HG03196 (cell line): ENCODE data around the gene SLC30A3.

Experiments
- ATAC-seq: cut with Tn5 transposase; IDR thresholded peaks from one replicate; pipeline ENCODE4 v1.9.1; 2021; ENCODE audit not compliant: unreplicated experiment

The SLC30A3 gene

DNA sequence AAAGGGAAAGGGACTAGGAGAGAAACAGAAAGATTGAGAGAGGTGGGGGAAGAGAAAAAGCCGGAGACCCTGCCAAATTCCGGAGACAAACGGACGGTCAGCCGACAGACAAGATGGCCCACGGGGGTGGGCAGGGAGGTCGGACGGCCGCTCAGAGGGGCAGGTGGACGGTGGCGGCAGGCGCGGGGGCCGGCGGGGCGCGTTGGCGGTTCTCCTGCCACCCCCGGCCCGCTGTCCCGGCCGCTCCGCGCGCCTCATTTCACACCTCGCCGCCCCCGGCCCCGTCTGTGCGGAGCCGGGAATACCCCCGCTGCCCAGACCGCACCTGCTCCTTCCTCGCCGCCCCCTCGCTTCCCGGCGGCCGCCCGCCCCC is 935 bp downstream of the SLC30A3 start:
- ATAC-seq = no peak

DNA sequence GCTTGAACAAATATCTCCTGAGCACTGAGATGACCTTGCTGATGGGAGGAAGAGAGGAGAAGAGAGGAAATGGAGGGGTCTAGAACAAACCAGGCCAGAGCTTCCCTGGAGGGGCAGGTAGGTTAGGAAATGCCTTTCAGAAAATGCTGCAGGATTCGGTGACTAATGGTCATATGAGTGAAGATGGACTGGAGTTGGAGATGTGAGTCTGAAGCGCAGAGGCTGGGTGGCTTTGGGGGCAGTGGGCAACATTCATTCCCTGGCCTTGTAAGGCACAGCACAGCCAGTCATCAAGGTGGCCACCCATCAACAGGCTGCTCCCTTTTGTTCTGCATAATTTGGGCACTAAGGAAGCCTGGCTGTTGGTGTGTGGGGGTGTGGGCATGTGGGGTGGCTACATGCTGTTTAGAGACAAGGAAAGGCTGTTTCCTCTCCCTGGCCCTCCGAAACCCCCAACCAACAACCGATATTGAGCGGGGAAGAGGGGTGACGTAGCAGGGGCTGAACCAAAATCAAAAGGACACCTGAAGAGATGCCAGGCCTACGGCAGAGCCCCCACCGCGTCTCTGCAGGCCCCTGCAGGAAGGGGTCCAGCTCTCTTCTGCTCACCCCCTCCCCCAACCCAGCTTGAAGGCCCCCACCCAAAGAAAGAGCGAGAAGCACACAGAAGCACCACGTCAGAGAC is 1.5 kb downstream of the SLC30A3 start:
- no peak for ATAC-seq

DNA sequence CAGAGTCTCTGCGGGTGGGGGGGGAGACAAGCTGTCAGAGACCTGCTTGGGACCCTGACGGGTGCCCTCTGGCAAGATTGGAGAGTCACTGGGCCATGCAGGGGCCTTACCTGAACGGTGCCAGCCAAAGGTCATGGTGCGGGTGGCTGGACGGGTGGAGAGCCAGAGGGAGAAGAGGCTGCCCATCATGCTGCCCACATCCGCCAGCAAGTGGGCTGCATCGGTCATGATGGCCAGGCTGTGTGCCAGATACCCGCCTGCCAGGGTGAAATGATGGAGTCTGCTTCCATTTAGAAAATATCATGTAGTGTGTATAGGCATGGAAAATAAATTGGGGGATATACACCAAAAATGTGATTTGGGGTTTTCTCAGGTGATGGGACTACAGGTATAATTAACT is 4.8 kb downstream of the SLC30A3 start:
- no peak for ATAC-seq

DNA sequence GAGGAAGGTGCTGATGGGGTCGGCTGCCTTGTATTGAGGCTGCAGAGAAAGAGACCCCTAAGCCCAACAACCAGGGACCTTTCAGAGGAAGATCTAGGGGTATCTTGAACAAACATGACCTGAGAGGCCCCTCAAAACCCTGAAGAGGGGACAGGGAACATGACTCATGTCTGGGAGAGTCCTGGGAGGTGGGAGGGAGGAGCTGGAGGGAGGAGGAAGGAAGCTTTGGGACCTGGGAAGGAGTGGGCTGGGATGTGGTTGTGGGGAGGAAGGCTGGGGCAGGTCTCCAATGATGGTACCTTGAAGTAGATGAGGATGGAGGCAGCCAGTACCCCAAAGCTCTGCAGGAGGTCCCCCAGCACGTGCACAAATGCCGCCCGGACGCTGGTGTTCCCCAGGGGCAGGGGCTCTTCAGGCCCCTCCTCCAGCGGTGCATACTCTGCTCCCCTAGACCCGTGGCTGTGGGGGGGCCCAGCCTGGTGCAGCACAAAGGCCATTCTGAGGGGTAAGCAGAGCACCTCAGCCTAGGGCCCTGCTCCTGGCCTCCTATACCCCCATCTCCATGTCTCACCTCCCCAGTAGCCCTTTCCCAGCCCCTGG is 5.9 kb downstream of the SLC30A3 start:
- no peak for ATAC-seq

DNA sequence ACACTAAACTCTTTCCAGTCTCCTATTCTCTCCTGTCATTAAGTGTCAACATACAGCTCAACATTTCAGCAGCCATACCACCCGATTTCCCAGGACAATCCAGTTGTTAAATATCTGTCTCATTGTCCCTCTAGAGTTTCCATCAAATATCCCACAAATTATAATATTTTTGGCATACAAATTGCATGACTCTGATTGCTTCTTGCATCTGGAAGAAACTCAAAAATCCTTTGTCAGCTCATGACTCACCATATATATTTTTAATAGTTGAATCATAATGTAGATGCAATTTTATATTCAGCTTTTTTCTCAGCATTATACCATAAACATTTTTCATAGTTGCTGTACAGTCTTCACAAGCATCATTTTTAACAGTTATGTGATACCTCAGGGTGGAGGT is 7.2 kb downstream of the SLC30A3 start:
- ATAC-seq = no peak

DNA sequence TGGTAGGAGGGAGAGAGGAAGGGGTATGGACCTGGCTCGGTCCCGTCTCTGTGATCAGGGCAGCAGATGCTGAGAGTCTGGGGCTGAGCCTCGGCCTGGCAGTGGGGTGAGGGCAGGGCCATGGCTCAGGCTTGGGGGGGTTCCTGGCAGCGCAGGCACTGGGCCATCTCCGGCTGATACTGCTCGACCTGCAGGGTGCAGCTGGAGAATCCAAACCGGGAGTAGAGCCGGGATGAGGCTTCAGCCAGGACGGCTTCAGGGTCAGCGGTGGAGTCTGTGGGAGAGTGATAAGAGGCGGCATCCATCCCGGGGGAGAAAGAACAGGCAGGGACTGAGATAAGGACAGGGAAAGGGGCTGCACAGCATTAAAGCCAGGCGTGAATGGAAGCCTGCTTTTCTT is 7.7 kb downstream of the SLC30A3 start:
- ATAC-seq = no peak

DNA sequence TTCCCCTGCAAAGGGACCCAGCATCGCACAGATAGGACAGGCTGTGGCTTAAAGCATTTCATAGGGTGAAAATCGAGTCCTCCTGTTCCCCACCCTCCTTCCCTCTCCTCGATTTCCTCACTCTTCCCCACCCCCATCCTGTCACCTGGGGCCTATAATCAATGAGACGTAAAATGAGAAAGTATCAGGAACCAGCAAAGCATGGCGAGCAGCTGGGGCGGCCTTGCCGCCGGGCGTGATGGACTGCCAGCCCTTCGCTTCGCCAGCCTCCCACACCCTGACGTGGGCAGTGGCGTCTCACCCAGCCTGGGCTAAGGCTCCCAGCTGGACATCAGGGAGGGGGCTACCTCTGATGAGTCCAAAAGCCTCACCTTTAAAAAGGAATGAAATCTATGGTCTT is 11.1 kb downstream of the SLC30A3 start:
- no peak for ATAC-seq

DNA sequence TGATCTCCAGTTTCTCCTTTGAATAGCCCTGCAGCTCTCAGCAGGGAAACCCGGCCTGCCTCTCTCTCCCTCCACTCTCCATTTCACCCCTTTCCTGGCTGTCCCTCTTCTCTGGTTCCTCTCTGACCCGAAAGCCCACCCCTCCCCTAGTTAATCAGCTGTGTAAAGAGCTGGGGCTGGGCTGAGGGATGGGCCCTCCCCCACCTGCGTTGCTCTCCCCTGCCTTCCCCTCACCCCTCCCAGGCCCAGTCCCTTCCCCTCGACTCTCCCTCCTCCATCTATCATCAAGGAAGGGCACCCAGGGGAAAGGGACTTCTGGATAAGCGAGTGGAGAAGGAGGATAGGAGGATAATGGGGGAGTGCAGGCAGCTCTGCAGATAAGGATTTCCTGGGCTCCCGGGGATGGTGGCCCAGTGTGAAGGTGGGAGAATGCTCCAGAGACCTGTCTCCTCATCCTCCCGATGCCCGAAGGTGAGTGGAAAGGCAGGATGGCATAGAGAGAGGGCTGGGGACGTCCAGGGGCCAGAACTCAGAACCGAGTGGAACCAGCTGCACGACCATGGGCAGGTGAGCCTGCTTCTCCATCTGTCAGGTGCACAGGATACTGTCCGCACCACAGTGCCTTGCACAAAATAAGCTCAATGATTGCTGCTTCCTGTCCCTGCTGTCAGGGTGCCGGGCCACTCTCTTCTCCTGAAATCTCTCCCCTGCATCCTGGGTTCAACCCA is 12.0 kb downstream of the SLC30A3 start:
- ATAC-seq = no peak

DNA sequence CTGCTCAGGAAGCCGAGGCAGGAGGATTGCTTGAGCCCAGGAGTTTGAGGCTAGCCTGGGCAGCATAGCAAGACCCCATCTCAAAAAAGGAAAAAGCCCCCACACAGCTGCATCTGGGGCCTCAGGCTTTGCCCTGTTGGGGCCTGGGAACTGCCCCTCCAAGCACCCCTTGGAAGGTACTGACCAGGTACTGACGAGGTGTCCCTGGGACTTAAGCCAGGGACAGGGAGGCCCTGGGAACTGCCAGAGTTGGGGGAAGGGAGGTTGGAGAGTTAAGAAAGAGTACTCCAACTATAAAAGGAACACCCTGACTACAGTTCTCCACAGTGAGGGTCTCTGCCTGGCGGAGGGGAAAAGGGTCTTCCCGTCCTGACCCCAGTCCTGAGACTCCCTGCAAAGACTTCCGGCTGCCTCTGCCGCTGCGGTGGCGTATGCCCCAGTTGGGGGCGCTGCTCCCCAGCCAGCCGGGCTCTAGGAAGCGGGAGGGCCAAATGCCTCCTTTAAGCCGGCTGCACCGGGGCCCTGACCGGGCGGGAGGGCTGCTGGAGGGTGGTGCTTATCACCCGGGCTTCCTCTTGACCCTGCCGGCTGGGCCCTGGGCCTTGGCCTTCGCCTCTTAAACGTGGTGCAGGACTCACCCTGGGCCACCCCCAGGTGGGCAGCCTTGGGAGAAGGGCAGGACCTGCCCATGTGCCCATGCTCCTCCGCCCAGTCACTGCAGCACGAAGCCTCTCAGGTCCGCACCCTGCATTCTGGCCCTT is 12.8 kb downstream of the SLC30A3 start:
- no peak for ATAC-seq

DNA sequence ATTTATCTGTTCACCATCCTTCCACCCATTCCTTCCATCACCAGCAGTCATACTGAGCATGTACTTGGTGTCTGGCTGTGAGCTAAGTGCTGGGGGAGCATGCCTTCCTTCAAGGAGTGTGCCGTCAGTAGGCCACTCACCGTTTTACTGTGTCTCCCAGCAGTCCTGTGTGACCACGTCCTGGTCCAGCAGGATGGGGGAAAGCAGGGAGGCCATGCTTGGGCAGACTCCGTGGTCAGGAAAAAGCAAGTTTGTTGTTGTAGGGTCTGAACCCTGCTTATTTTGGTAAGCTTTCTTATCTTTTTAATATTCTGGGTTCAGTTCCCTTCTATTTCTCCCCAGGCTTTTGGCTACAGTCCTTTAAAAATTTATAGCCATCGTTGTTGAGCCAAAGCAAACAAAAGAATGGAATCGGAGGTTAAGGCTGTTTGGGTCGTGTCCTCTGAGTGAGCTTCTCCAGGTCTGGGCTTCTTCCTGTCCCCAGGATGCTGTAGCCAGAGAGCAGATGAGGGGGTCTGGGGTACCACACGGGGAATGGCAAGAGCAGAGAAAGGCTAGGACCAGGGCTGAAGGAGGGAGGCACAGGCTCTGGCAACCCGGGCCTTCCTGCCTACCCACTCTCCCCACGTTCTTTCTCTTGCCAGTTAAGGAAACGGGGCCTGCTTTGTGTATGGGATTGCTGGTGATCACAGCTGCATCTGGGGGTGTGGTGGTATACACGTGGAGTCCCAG is 13.5 kb downstream of the SLC30A3 start:
- ATAC-seq = no peak

DNA sequence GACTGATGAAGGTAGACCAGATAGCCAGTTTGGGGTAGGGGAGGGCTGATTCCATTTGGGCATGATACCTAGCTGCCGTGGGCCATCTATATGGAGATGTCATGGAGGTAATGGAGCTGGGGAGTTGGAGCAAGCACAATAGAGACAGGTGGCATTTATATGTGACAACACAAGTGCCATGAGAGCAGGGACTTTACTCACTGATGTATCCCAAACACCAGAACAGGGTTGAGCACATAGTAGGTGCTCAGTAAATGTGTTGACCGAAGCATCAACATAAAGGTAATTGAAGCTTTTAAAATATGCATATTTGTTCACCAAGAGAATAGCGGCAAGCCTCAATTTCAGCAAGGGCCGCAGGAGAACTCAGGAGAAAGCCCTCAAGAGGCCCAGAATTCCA is 15.0 kb downstream of the SLC30A3 start:
- ATAC-seq = no peak

DNA sequence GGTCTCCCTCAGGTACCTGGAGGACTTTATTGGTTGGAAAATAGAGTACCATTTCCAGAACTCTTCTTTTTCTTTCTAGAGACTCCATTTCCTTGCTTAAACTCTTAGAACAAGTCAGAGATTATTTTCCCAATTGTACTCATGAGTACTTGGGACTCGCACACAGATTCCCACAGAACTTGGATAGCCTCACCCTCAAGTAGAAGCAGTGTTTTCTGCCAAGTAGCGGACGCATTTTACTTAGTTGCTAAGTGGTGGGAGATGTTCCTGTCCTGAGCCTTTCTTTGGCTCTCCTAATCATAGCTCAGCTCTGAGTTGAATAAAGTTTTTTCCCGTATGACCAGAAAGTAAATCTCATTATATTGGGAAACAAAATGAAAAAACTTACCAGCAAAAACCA is 17.2 kb downstream of the SLC30A3 start:
- no peak for ATAC-seq

DNA sequence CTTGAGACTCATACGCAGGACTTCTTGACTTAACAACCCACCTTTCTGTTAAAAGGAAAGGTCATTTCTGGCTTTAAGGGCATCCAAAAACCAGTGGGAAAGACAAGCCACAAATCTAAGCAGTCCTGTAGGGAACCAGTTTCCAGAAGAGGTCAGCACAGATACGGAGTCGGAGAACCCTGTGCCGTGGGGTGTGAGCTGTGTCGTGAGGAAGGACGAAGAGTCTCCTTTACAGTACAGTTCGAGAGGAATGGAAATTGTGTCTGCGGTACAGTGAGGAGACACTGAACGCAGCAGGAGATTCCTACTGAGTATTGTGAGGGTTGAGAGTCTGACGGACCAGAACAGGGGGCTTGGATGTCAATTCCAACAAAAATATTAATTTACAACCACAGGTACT is 17.7 kb downstream of the SLC30A3 start:
- no peak for ATAC-seq

DNA sequence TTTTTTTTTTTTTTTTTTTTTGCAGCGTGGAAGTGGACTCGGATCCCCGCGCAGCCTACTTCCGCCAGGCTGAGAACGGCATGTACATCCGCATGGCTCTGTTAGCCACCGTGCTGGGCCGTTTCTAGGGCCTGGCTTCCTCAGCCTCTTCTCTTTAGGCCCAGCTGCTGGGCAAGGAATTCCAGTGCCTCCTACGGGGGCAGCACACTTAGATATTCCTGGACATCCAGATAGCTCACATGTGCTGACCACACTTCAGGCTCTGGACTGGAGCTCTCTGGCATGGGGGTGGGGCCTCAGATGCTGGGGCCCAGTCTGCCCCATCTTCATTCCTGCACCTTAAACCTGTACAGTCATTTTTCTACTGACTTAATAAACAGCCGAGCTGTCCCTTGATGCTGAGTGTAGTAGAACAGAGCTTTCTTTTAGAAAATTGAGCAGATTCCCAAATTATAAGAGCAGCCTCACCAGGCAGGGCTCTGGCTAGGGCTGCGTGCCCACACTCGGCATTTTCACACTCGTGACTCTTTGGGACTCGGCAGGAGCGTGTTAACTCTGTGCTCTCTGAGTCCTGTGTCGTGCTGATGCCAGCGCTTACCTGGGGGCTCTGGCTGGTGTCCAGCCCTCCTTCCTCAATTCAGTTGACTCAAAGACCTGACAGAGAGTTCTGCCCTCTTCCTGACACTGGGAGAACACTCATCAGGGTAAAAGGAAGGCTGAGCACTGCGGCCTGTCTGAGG is 19.3 kb downstream of the SLC30A3 start:
- ATAC-seq = no peak

DNA sequence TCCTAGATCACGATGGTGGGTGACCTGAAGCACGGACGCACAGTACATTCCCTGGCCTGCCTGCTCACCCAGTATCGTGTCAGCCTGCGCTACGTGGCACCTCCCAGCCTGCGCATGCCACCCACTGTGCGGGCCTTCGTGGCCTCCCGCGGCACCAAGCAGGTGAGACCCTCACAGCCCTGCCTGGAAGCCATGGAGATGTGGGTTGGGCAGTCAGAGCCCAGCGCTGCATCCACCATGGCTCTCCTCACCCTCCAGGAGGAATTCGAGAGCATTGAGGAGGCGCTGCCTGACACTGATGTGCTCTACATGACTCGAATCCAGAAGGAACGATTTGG is 20.3 kb downstream of the SLC30A3 start:
- no peak for ATAC-seq

DNA sequence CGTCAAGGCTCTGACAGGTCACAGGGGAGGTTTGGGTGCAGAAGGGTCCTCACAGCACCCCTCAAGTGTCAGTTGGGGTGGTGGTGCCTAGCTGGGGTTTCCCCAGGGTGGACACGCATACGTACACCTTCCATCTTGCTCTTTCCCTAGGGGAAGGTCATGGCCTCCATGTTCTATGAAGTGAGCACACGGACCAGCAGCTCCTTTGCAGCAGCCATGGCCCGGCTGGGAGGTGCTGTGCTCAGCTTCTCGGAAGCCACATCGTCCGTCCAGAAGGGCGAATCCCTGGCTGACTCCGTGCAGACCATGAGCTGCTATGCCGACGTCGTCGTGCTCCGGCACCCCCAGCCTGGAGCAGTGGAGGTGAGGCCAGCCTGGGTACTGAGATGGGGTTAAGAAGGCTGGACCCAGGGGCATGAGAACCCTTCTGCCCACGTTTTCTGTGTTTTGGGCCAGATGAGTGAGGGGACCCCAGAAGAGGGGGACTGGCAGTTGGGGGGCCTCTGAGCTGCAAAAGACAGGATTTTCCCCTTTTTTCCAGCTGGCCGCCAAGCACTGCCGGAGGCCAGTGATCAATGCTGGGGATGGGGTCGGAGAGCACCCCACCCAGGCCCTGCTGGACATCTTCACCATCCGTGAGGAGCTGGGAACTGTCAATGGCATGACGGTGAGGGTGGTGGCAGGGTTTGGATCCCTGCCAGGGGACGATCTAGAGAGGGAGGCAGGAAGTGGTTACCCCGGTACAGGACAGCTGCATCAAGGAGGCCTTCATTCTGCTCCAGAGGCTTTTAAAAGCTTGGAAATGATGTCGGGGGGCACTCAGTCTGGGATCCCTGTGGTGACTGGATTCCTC is 20.9 kb downstream of the SLC30A3 start:
- ATAC-seq = no peak

DNA sequence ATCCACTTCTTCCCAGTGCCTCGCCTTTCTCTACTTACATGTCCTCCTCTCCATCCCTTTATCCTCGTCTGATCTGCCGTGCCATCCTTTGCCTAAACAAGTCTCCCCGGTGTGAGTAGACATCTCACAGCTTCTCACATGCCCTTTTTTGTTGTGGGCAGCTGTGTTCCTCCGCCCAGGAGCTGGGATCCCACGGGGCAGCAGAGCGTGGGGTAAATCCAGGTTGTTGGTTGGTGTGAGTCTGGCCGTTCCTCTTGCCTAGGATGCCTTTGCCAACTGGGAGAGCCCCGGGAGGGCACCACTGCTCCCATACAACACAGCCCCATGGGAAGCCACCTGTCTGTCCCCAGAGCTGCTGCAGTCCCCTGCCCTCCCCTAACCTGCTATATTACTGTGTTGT is 22.4 kb downstream of the SLC30A3 start:
- no peak for ATAC-seq

DNA sequence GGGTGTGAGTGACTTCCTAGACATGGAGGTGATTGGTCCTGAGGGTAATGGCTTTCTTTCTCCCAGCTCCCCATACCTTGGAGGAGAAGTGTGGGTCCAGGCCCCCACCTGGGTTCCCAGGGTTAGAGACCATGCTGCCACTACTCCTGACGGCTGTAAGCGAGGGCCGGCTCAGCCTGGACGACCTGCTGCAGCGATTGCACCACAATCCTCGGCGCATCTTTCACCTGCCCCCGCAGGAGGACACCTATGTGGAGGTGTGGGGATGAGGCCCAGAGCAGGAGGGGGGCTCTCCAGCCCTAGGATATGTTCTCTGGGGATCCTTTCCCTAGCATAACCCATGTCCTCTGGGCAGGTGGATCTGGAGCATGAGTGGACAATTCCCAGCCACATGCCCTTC is 23.9 kb downstream of the SLC30A3 start:
- no peak for ATAC-seq

DNA sequence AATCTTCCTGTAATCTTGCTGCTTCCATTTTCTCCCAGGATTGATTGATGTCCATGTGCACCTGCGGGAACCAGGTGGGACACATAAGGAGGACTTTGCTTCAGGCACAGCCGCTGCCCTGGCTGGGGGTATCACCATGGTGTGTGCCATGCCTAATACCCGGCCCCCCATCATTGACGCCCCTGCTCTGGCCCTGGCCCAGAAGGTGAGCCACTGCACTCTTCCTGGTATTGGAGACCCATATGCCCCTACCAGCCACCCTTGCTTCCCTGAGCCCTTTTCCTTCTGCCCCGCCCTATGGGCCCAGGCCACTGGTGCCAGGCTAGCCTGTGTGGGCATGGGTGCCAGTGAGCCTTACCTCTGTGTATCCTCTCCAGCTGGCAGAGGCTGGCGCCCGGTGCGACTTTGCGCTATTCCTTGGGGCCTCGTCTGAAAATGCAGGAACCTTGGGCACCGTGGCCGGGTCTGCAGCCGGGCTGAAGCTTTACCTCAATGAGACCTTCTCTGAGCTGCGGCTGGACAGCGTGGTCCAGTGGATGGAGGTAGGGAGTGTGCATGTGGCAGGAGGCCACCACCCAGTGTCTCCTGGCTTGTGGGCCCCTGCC is 25.4 kb downstream of the SLC30A3 start:
- ATAC-seq = no peak
